Stimulated activated CD4-positive, alpha-beta T cell treated with anti-CD3 and anti-CD28 coated beads, Interleukin-1b, Interleukin-23, amount 100 ng/mL, for 48 hours (primary cell): ENCODE measurements around the gene CTXN3.

Source experiments
- DNase-seq: peaks from one replicate; pipeline ENCODE4 v3.0.0-alpha.2; 2020

CTXN3 gene

GRCh38 chr5:127700237-127700766 is 51.4 kb downstream of the CTXN3 start:
- no peak for DNase-seq

GRCh38 chr5:127702434-127702833 is 53.6 kb downstream of the CTXN3 start:
- DNase-seq = no peak

GRCh38 chr5:127702926-127703561 is 54.2 kb downstream of the CTXN3 start, which contains the start of gene CCDC192:
CCDC192 (plus strand) TSS chr5:127703391; CDS start chr5:127703446, 55 bp downstream.
- no peak for DNase-seq

GRCh38 chr5:127705120-127705892 is 56.4 kb downstream of the CTXN3 start:
- no peak for DNase-seq

GRCh38 chr5:127706691-127707090 is 57.8 kb downstream of the CTXN3 start:
- DNase-seq = no peak

- no peak for DNase-seq
Measured at GRCh38 chr5:127707209-127707608, 58.3 kb downstream of the CTXN3 start.
